HCT116 (cell line): ENCODE measurements around the gene SMARCAD1. TPM values are rescaled to one million over a fixed set of nuclear protein-coding genes. Genes with fewer than 3 reads are reported as not detected.

Experiments used
- ATAC-seq: fragments of 200-7000 bp; cut with Tn5 transposase; 2 replicates; pipeline ENCODE4 v1.9.1; 2020; ENCODE audit warnings: mild to moderate bottlenecking, moderate library complexity
- BruUV-seq: library from RNA; stranded (reverse); fragments of 400-500 nt; replicated peaks from 2 replicates; lab custom pipeline; 2021; lab: Mats Ljungman, UMichigan
- CTCF ChIA-PET: fragments of 300-600 bp; sonication (Branson Sonifier 250); formaldehyde crosslinking; loops from one replicate; lab custom pipeline; 2021; ENCODE audit warnings: antibody characterized with exemption; lab: Charles Lee
- POLR2A ChIA-PET: fragments of 300-600, 350-600 bp; sonication (Branson Sonifier 250); formaldehyde crosslinking; loops from one replicate; lab custom pipeline; 2021; ENCODE audit warnings: antibody characterized with exemption; lab: Charles Lee
- RAD21 ChIA-PET, 2 experiments: fragments of 300-600 bp; sonication (Branson Sonifier 250); formaldehyde crosslinking; loops; one replicate each; lab custom pipeline; 2023; ENCODE audit warnings: low total read pairs in 2 of 2; ENCODE audit not compliant: uncharacterized antibody in 2 of 2, unreplicated experiment in 2 of 2, low non-redundant PET in 1 of 2; lab: Charles Lee
- DNase-seq: peaks from one replicate; pipeline ENCODE4 v3.0.0-alpha.2; 2010; ENCODE audit warnings: low read depth, low spot score
- H2AFZ ChIP-seq: fragments of 200-600 bp; shearing (Covaris generic), sonication (generic); 2 replicates; pipeline ENCODE4 v1.6.1; 2017; ENCODE audit warnings: low read depth, mixed run types, mixed read lengths, antibody characterized with exemption, low read length; ENCODE audit not compliant: poor library complexity, severe bottlenecking
- H3K27ac ChIP-seq: 2 replicates; pipeline ENCODE4 v1.5.1; 2012; ENCODE audit warnings: low read depth, low read length
- H3K27me3 ChIP-seq: fragments of 200-600 bp; sonication (generic); 2 replicates; pipeline ENCODE4 v1.6.1; 2016; ENCODE audit warnings: mixed run types, low read length, mixed read lengths; ENCODE audit not compliant: insufficient read depth
- H3K36me3 ChIP-seq, 2 experiments: fragments of 200-500 bp in 1 of 2; fragments of 200-600 bp in 1 of 2; sonication (Bioruptor generic) in 1 of 2; sonication (generic) in 1 of 2; 2 replicates each; pipeline versions ENCODE4 v1.5.1 to v1.6.1; 2014 to 2016; ENCODE audit warnings: low read length in 2 of 2, inconsistent platforms in 1 of 2, mixed read lengths in 1 of 2, mixed run types in 1 of 2; ENCODE audit not compliant: insufficient read depth in 2 of 2, control insufficient read depth in 1 of 2
- H3K4me1 ChIP-seq, 2 experiments: fragments of 200-600 bp in 1 of 2; sonication (generic) in 1 of 2; 2 replicates each; pipeline versions ENCODE4 v1.5.1 to v1.6.1; 2012 to 2017; ENCODE audit warnings: low read length in 2 of 2, inconsistent platforms in 1 of 2, mild to moderate bottlenecking in 1 of 2, mixed read lengths in 1 of 2, mixed run types in 1 of 2, moderate library complexity in 1 of 2; ENCODE audit not compliant: insufficient read depth in 2 of 2, control insufficient read depth in 1 of 2
- H3K4me2 ChIP-seq: fragments of 200-600 bp; sonication (generic); 2 replicates; pipeline ENCODE4 v1.6.1; 2017; ENCODE audit warnings: mixed run types, low read length, mixed read lengths
- H3K4me3 ChIP-seq, 2 experiments: fragments of 200-600 bp in 1 of 2; sonication (generic) in 1 of 2; replicated peaks in 1 of 2; 2 replicates each; pipeline ENCODE4 v1.5.1; 2011 to 2016; ENCODE audit warnings: low read length in 2 of 2, control low read depth in 1 of 2, low read depth in 1 of 2, mild to moderate bottlenecking in 1 of 2, mixed read lengths in 1 of 2, mixed run types in 1 of 2
- H3K79me2 ChIP-seq: fragments of 200-600 bp; sonication (generic); 2 replicates; pipeline ENCODE4 v1.6.1; 2017; ENCODE audit warnings: mild to moderate bottlenecking, mixed run types, low read length, moderate library complexity, mixed read lengths; ENCODE audit not compliant: insufficient read depth
- H3K9ac ChIP-seq: fragments of 200-600 bp; sonication (generic); 2 replicates; pipeline ENCODE4 v1.6.1; 2016; ENCODE audit warnings: low read length, mixed read lengths
- H3K9me2 ChIP-seq: fragments of 200-600 bp; sonication (generic), shearing (Covaris generic); 2 replicates; pipeline ENCODE4 v1.6.1; 2017; ENCODE audit warnings: mixed run types, mild to moderate bottlenecking, moderate library complexity; ENCODE audit not compliant: insufficient read depth
- H3K9me3 ChIP-seq, 2 experiments: fragments of 200-500 bp in 1 of 2; fragments of 200-600 bp in 1 of 2; sonication (Bioruptor generic) in 1 of 2; sonication (generic) in 1 of 2; 2 replicates each; pipeline ENCODE4 v1.6.1; 2014 to 2017; ENCODE audit warnings: low read length in 2 of 2, mixed read lengths in 2 of 2, inconsistent platforms in 1 of 2, low read depth in 1 of 2, mild to moderate bottlenecking in 1 of 2, mixed run types in 1 of 2, moderate library complexity in 1 of 2; ENCODE audit not compliant: control insufficient read depth in 1 of 2, insufficient read depth in 1 of 2
- H4K20me1 ChIP-seq: fragments of 200-600 bp; sonication (generic), shearing (Covaris generic); 2 replicates; pipeline ENCODE4 v1.6.1; 2017; ENCODE audit warnings: mixed run types, mild to moderate bottlenecking, moderate library complexity; ENCODE audit not compliant: insufficient read depth
- CEBPB ChIP-seq: IDR thresholded peaks from 2 replicates; pipeline ENCODE4 v1.6.1; 2012; ENCODE audit warnings: low read depth
- ELF1 ChIP-seq: IDR thresholded peaks from 2 replicates; pipeline ENCODE4 v1.6.1; 2012; ENCODE audit warnings: low read depth, borderline replicate concordance
- EZH2 ChIP-seq: fragments of 200-600 bp; sonication (generic); IDR thresholded peaks from 2 replicates; pipeline ENCODE4 v1.6.1; 2017; ENCODE audit warnings: antibody characterized with exemption, mixed run types
- FOSL1 ChIP-seq: IDR thresholded peaks from 2 replicates; pipeline ENCODE4 v1.6.1; 2012; ENCODE audit warnings: low read depth
- JUND ChIP-seq: IDR thresholded peaks from 2 replicates; pipeline ENCODE4 v1.6.1; 2012
- POLR2AphosphoS5 ChIP-seq: IDR thresholded peaks from 2 replicates; pipeline ENCODE4 v1.6.1; 2011; ENCODE audit warnings: mild to moderate bottlenecking, low read depth, low read length, moderate library complexity
- RAD21 ChIP-seq: IDR thresholded peaks from 2 replicates; pipeline ENCODE4 v1.6.1; 2012; ENCODE audit warnings: low read depth, mild to moderate bottlenecking
- TCF7L2 ChIP-seq: IDR thresholded peaks from 2 replicates; pipeline ENCODE4 v1.7.0; 2011; ENCODE audit warnings: borderline replicate concordance, inconsistent platforms; ENCODE audit not compliant: insufficient read depth, insufficient read length; ENCODE audit errors: extremely low read depth
- ZBTB33 ChIP-seq: IDR thresholded peaks from 2 replicates; pipeline ENCODE4 v1.6.1; 2011; ENCODE audit warnings: mild to moderate bottlenecking, low read length, moderate library complexity; ENCODE audit not compliant: insufficient replicate concordance; ENCODE audit errors: extremely low read depth
- ZNF274 ChIP-seq: fragments of 200-500 bp; sonication (Bioruptor generic); IDR thresholded peaks from 2 replicates; pipeline ENCODE4 v1.6.1; 2014; ENCODE audit warnings: mild to moderate bottlenecking, low read depth, low read length, inconsistent platforms
- intact Hi-C: fragments of 100-400 bp; cut with micrococcal nuclease; formaldehyde crosslinking; loops from 2 replicates; pipeline ENCODE4 v1.10.0; 2022
- total RNA-seq: library from RNA; stranded (reverse); gene quantifications from one replicate; pipeline ENCODE4 v1.2.1, GENCODE V29; 2021; ENCODE audit not compliant: unreplicated experiment
- TF ChIP-seq, protein P1 (sequence below): IDR thresholded peaks from 2 replicates; pipeline ENCODE4 v1.6.1; 2012; ENCODE audit warnings: low read depth

SMARCAD1 gene
- total RNA-seq, 1 experiment from 2014 or later = 33.6 TPM

DNA sequence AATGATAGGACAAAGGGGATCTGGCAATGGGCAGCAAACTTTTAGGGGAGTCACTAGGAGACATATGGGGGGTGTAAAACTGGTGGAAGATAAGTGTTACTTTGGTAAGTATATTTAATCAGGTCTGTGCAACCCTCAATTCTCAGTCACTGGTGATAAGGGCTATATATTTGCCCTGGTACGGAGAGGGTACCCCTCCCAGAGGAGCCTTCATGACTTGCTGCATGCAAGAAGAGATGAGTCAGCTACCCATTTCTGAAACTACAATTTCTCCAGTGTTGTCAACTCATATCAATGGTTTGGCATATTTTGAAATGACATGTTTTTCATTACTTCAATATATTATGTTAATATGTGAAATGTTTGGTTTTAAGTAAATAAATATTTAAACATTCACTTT, 14.3 kb downstream of the SMARCAD1 start:
- no TSS peak for BruUV-seq
- no peaks in the 10 kb centered on the region for H3K9me3 ChIP-seq
- POLR2A ChIA-PET = no interaction called here
- no peaks in the 10 kb centered on the region for H3K27me3 ChIP-seq
- ATAC-seq = no peak
- no peak overlapping the region for H3K4me2 ChIP-seq
- no peaks in the 10 kb centered on the region for H3K4me1 ChIP-seq
- peaks cover 97% of the 10 kb centered on the region for H3K79me2 ChIP-seq
- no peaks in the 10 kb centered on the region for H3K9me2 ChIP-seq
- DNase-seq = no peak
- H3K27ac ChIP-seq = no peak overlapping the region
- H3K9ac ChIP-seq = no peak overlapping the region
- peaks cover 7% of the 10 kb centered on the region; the same call in 1 of the 2 replicates for H4K20me1 ChIP-seq
- CTCF ChIA-PET = no interaction called here
- H3K36me3 ChIP-seq = peaks cover 6 to 25% of the 10 kb centered on the region in 2 experiments
- TF ChIP-seq JUND (no peak), ELF1 (no peak), CEBPB (no peak), POLR2AphosphoS5 (no peak), RAD21 (no peak), FOSL1 (no peak), ZNF274 (no peak), ZBTB33 (no peak), EZH2 (no peak), TCF7L2 (no peak)
- TF ChIP-seq, protein P1, sequence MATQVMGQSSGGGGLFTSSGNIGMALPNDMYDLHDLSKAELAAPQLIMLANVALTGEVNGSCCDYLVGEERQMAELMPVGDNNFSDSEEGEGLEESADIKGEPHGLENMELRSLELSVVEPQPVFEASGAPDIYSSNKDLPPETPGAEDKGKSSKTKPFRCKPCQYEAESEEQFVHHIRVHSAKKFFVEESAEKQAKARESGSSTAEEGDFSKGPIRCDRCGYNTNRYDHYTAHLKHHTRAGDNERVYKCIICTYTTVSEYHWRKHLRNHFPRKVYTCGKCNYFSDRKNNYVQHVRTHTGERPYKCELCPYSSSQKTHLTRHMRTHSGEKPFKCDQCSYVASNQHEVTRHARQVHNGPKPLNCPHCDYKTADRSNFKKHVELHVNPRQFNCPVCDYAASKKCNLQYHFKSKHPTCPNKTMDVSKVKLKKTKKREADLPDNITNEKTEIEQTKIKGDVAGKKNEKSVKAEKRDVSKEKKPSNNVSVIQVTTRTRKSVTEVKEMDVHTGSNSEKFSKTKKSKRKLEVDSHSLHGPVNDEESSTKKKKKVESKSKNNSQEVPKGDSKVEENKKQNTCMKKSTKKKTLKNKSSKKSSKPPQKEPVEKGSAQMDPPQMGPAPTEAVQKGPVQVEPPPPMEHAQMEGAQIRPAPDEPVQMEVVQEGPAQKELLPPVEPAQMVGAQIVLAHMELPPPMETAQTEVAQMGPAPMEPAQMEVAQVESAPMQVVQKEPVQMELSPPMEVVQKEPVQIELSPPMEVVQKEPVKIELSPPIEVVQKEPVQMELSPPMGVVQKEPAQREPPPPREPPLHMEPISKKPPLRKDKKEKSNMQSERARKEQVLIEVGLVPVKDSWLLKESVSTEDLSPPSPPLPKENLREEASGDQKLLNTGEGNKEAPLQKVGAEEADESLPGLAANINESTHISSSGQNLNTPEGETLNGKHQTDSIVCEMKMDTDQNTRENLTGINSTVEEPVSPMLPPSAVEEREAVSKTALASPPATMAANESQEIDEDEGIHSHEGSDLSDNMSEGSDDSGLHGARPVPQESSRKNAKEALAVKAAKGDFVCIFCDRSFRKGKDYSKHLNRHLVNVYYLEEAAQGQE = no peak
- H2AFZ ChIP-seq = no peak overlapping the region
- intact Hi-C loops = no loop called here
- RAD21 ChIA-PET = no interaction called here
- no peak overlapping the region for H3K4me3 ChIP-seq
